ENCODE measurements around the gene SPC24. TPM values are rescaled to one million over a fixed set of nuclear protein-coding genes. Genes with fewer than 3 reads are reported as not detected.
"Not testable (repeated sequence)": the region's sequence is repeated elsewhere in the genome, so short reads cannot be mapped to it uniquely, and the experiment has no call there.

The SPC24 gene
- polyA plus RNA-seq, 3 donors from 2014 or later = 0.08 to 0.96 TPM; not detected in 1

- DNase-seq = no peak
- Mint-ChIP-seq H3K27me3 (ENCODE audit: low read depth in 3 of 3) (peaks cover 0 to 9% (median 8%) of the 10 kb centered on the region in 3 donors), H3K4me1 (peaks cover 36 to 43% of the 10 kb centered on the region in 2 donors), H3K27ac (peak overlapping the region; percentile 76 to 83 (median 80)), H3K9me3 (no peaks in the 10 kb centered on the region), H3K4me3 (peak overlapping the region in 2 of 5 donors; percentile 12 to 29), H3K36me3 (peaks cover 6 to 24% (median 23%) of the 10 kb centered on the region in 3 donors)
Measured at GRCh38 chr19:11100049-11100448, 55.5 kb downstream of the SPC24 start.

GRCh38 chr19:11098861-11099260, 56.7 kb downstream of the SPC24 start:
- no peak overlapping the region for H3K4me3 Mint-ChIP-seq
- H3K36me3 Mint-ChIP-seq = peaks cover 9 to 21% (median 17%) of the 10 kb centered on the region in 3 donors
- H3K27me3 Mint-ChIP-seq (ENCODE audit: low read depth in 3 of 3) = peaks cover 0 to 12% (median 8%) of the 10 kb centered on the region in 3 donors
- no peaks in the 10 kb centered on the region for H3K9me3 Mint-ChIP-seq
- no peak for DNase-seq
- H3K27ac Mint-ChIP-seq = peak overlapping the region; percentile 45 to 87 (median 62)
- peaks cover 44 to 52% of the 10 kb centered on the region in 2 donors for H3K4me1 Mint-ChIP-seq

DNA sequence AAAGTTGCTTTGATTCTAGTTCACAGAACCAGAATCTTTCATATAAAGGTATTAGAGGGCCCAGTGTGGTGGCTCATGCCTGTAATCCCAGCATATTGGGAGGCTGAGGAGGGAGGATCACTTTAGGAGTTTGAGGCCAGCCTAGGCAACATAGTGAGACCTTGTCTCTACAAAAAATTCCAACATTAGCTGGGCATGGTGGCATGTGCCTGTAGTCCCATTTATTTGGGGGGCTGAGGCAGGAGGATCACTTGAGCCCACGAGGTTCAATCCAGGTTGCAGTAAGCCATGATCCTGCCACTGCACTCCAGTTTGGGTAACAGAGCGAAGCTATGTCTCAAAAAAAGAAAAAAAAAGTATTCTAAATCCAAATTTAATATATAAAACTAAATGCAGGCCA, 57.3 kb downstream of the SPC24 start:
- no peak for DNase-seq
- Mint-ChIP-seq H3K9me3 (no peaks in the 10 kb centered on the region), H3K27ac (peak overlapping the region in 5 of 6 donors; percentile 39 to 80 (median 71)), H3K27me3 (ENCODE audit: low read depth in 3 of 3) (peaks cover 0 to 10% (median 8%) of the 10 kb centered on the region in 3 donors), H3K4me3 (no peak overlapping the region), H3K4me1 (peaks cover 49 to 55% of the 10 kb centered on the region in 2 donors), H3K36me3 (peaks cover 9 to 21% (median 13%) of the 10 kb centered on the region in 3 donors)

- DNase-seq; H3K27me3 Mint-ChIP-seq (ENCODE audit: low read depth in 3 of 3); H3K9me3 Mint-ChIP-seq: not testable (repeated sequence)
- Mint-ChIP-seq H3K27ac (peak overlapping the region; percentile 77 to 98 (median 96)), H3K4me3 (peak overlapping the region in 2 of 5 donors; percentile 14 to 88), H3K36me3 (peaks cover 8 to 21% (median 9%) of the 10 kb centered on the region in 3 donors), H3K4me1 (peaks cover 59 to 62% of the 10 kb centered on the region in 2 donors)
Measured at GRCh38 chr19:11097367-11097766, 58.2 kb downstream of the SPC24 start.

GRCh38 chr19:11096210-11096841, 59.3 kb downstream of the SPC24 start:
- DNase-seq = peak; percentile 50 to 60 (median 51)
- Mint-ChIP-seq H3K4me1 (peaks cover 69 to 71% of the 10 kb centered on the region in 2 donors), H3K27me3 (ENCODE audit: low read depth in 3 of 3) (peaks cover 0 to 10% (median 8%) of the 10 kb centered on the region in 3 donors), H3K4me3 (peak overlapping the region; percentile 77 to 93 (median 88)), H3K27ac (peak overlapping the region; percentile 94 to 99 (median 98)), H3K9me3 (no peaks in the 10 kb centered on the region), H3K36me3 (peaks cover 7 to 21% (median 9%) of the 10 kb centered on the region in 3 donors)

Other genes starting within 250 kb of the SPC24 start
- 10 to 100 TPM; 14.8 to 24.7 (median 24.1) TPM for gene YIPF2, start 227.1 kb downstream of the SPC24 start, polyA plus RNA-seq
- 10 to 100 TPM; 29.6 to 40.8 (median 35.4) TPM for gene TIMM29, start 227.0 kb downstream of the SPC24 start, polyA plus RNA-seq
- gene SMARCA4, start 194.8 kb downstream of the SPC24 start, polyA plus RNA-seq = 10 to 100 TPM in 1 of 3 donors, 1 to 10 TPM in 2; 1.7 to 23.8 (median 6.6) TPM
- 10 to 100 TPM; 10.8 to 28.1 (median 22.8) TPM for gene LDLR, start 66.3 kb downstream of the SPC24 start, polyA plus RNA-seq
- under 1 TPM in 2 of 3 donors, not detected in 1; 0.08 to 0.57 TPM for gene KANK2, start 41.8 kb upstream of the SPC24 start, polyA plus RNA-seq
- gene ANGPTL8, start 83.8 kb upstream of the SPC24 start, polyA plus RNA-seq = not detected
- not detected for gene DOCK6, start 106.7 kb upstream of the SPC24 start, polyA plus RNA-seq
- not detected for gene TSPAN16, start 140.4 kb upstream of the SPC24 start, polyA plus RNA-seq
- gene RAB3D, start 183.9 kb upstream of the SPC24 start, polyA plus RNA-seq = 1 to 10 TPM; 1.6 to 2.9 (median 2.2) TPM
- gene TMEM205, start 190.5 kb upstream of the SPC24 start, polyA plus RNA-seq = 10 to 100 TPM; 73.3 to 91.2 (median 81.4) TPM
- 10 to 100 TPM; 26.5 to 32.4 (median 28.8) TPM for gene CCDC159, start 190.7 kb upstream of the SPC24 start, polyA plus RNA-seq
- 1 to 10 TPM; 1.2 to 2.7 (median 1.8) TPM for gene PLPPR2, start 199.7 kb upstream of the SPC24 start, polyA plus RNA-seq
- 1 to 10 TPM; 7.0 to 8.7 (median 8.3) TPM for gene SWSAP1, start 218.9 kb upstream of the SPC24 start, polyA plus RNA-seq
- gene EPOR, start 228.5 kb upstream of the SPC24 start, polyA plus RNA-seq = 1 to 10 TPM; 3.6 to 5.8 (median 5.4) TPM

Measured in immature natural killer cell (primary cell).